HG02852 (cell line): ENCODE results near the gene ADTRP.

ENCODE experiments used
- ATAC-seq: cut with Tn5 transposase; IDR thresholded peaks from one replicate; pipeline ENCODE4 v1.9.1; 2021; ENCODE audit warnings: mild to moderate bottlenecking, moderate library complexity; ENCODE audit not compliant: unreplicated experiment

Gene ADTRP

DNA sequence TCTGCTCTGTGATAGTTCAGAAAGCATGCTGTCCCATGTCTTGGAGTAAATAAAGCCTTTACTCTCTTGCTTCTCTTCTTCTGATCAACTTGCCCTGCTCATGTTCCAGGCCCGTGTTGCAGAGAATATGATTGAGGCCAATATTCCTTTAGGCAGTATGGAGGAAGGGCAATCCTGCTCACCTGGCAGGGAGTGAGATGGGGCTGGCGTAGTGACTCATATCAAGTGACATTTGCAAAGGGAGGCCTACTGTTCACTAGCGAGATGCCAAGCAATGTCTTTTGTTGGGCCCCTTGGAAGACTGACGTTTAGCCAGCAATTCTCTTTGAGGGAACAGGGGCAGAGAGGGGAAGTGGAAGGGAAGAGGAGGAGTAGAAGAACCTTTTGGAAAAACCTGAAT, 19.7 kb downstream of the ADTRP start:
- no peak for ATAC-seq

DNA sequence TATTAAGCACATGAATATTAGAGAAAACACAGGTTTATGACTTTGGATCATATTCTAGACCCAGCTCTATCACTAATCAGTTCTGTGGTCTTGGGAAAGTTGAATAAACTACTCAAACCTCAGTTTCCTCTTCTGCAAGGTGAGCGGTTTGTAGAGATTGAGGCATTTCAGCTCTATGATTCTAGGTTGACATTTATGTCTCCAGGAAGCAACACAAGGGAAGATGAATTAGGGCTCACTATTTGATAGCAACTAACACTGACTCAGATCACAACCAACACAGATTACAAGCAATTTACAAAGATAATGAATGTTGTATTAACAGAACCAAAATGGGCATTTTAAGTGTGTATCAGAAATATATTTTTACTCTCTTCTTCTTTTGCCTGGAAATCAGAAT, 21.9 kb downstream of the ADTRP start:
- ATAC-seq, result no peak

DNA sequence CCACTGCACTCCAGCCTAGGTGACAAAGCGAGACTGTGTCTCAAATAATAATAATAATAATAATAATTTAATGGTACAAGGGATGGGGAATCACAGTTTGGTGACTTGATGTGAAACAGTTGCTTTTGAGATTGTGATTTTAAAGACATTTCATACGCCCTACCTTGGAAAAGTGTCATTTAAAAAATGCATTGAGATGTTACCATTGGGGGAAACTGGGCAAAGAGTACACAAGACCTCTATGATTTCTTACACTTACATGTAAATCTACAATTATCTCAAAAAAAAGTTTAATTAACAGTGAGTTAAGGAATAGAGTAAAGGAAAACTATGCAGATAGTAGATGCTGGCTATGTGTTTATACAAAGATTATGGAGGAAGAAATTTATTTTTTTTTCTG, 22.3 kb downstream of the ADTRP start:
- no peak for ATAC-seq

DNA sequence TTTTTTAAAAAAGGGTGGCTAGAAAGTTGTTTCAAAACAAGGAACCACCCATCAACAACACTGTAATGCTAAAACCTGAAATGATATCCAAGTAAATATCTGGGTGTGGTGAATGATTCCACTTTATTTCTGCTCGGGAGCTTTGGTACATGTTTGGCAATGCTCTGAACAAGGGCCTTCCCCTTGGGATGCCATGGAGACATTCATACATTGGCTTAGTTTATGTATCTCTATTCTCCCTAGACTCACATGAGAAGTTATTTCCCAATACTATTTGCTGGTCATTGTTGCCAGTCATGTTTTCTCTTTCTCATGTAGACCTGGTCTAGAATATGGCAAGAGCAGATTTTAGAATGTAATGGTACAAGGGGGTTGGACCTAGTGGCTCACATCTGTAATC, 22.9 kb downstream of the ADTRP start:
- no peak for ATAC-seq

DNA sequence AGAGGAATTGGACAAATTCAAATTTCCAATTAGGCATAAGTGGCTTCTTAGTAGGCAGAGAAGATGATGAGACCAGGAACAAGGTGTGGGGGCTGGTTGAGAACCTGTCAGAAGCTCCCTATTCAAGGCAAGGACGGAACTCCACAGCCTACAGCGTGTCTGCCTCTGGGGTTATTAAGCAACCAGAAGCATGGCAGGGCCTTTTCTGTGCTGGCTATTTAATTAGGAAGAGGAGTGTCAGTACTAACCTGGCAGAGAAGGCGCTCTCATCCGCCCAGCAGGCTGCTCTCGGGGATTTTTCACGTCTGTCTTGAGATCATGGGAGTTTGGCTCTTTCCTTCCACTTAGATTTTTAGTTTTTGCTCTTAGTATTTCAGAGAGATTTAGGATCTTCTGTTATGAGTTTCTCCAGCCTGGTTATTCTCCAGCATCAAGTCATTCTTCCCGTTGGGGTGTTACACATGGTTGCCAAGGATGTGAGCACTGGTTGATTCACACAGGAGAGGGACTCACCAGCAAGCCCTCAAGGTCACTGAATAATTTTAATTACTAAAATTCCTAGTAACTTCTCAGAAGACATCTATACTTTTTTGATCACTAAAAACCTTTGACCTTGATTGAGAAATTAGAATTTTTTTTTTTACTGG, 23.9 kb downstream of the ADTRP start:
- ATAC-seq, result no peak

- no peak for ATAC-seq
These were observed 24.8 kb downstream of the ADTRP start for GRCh38 chr6:11753798-11754197.

DNA sequence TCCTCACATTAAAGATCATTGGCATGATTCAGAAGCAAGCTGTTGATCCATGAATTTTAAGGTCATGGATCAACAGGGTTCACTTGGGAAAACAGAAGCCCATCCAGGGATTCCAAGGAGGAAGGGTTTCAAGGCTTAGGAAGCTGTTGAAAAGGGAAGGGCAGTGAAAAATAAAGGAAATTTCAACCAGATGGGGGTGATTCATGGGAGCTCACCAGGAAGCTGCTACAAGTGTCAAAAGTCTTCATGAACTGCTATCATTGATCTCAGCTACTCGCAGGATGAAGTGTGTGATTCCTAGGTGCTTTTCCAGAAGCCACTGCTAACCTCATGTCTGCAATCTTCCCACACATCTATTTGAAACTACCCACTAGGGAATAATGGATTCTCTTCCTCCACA, 26.2 kb downstream of the ADTRP start:
- no peak for ATAC-seq

DNA sequence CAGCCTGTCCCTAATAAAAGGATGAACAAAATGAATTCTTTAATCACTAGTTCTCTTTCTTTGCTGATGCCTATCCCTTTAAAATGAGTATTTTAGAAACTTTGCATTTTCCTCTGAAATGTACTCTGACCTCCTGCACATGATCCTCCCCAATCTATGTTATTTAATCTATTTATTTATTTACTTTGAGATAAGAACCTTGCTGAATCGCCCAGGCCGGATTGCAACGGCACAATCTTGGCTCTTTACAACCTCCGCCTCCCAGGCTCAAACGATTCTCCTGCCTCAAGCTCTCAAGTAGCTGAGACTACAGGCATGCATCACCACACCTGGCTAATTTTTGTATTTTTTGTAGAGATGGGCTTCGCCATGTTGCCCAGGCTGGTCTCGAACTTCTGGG, 27.9 kb downstream of the ADTRP start:
- no peak for ATAC-seq

GRCh38 chr6:11748591-11749210, 29.9 kb downstream of the ADTRP start:
- no peak for ATAC-seq

GRCh38 chr6:11747021-11747420, 31.6 kb downstream of the ADTRP start:
- ATAC-seq, result no peak

DNA sequence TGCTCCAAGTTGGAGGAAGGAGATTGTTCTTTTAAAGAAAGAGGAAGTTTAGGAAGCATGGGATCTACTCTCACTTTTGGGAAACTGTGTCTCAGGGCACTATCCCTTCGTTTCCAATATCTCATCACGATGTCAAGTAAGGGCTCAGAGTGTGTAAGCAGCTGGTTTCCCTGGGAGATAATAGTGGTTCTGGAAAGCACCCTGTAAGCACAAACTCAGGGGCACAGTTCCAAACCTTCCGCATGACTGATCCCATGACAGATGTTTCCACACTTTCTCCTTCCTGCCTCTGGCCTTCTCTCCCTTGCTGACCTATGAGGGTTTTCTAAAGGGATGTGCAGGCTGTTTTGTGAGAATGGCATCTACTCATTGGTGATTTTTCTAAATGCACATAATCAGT, 33.9 kb downstream of the ADTRP start:
- ATAC-seq, result no peak

DNA sequence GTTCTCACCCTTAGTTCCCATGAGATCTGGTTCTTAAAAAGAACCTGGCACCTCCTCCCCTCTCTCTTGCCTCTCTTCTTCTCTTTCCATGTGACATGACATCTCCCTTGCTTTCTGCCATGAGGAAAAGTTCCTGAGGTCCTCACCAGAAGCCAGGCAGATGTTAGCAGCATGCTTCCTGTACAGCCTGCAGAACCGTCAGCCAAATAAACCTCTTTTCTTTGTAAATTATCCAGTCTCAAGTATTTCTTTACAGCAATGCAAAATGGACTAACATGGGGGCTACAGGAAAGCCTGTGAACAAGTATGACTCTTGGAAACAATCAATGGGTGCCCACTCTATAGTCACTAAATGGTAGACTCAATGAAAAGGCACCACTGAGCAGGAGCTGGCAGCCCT, 34.5 kb downstream of the ADTRP start:
- ATAC-seq, result no peak

GRCh38 chr6:11740875-11741274, 37.7 kb downstream of the ADTRP start:
- ATAC-seq, result no peak

GRCh38 chr6:11738661-11739375, 39.8 kb downstream of the ADTRP start:
- no peak for ATAC-seq

DNA sequence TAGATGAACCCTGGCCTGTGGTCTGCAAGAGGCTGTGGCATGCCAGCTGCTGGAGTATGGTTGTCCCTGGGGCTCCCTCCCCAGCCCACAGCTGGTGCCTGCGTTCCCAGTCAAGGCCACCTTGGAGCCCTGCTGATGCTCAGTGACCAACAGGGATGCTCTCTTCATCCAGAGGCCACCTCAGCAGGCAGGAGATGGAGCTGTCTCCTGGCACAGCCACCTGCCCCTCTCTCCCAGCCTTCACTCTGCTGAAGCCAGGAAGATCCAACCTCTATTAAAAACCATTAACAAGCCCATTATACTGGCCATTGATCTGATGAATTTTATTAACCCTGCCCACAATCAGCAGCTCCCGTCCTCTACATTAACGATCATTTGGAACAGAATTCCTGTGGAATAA, 40.4 kb downstream of the ADTRP start:
- no peak for ATAC-seq

DNA sequence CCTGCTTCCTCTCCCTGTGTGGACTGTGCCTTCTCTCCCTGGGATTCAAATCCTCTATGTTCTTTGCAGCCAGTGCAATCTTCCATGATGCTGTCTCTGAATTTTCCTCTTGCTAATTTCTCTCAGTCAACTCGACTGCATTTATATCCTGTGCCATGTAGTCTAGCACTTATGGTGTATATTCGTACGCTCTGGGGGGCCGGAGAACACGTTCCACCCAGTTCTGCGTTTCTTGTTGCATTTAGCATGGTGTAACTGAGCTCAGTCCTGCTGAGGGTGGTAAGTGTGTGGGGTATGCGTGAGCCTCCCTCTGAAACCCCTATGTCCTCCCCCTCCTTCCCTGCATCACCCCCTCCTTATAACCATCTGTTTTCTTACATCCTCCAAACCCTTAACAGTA, 42.0 kb downstream of the ADTRP start:
- no peak for ATAC-seq

GRCh38 chr6:11734861-11735613, 43.6 kb downstream of the ADTRP start:
- ATAC-seq, result no peak

- ATAC-seq, result peak; percentile 71
These were observed 46.5 kb downstream of the ADTRP start for GRCh38 chr6:11732036-11732631.

- no peak for ATAC-seq
These were observed 47.2 kb downstream of the ADTRP start for GRCh38 chr6:11731423-11731822.

DNA sequence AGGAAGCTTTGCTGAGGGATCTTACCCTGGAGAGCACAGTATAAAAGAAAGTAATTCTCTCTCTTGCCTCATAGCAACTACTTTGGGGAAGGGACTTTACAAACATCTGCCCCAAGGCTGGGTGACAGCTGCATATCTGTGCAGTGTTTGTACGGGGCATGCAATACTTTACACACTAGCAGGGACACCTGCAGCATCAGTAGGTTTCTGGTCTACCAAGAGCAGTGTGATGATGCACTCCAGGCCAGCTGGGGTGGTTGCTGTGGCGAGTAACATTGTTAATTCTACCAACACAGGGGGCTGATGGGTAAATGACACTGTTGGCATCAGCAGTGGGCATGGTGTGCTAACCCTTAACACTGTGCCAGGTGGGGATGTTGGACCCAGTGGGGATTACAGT, 48.0 kb downstream of the ADTRP start:
- peak; percentile 59 for ATAC-seq

GRCh38 chr6:11729076-11729475, 49.5 kb downstream of the ADTRP start:
- no peak for ATAC-seq
